BE2C (cell line): ENCODE data around the gene PWP1.

Experiments used
- DNase-seq: peaks from one replicate; pipeline ENCODE4 v3.0.0-alpha.2; 2020
- H3K27me3 ChIP-seq: fragments of 250-450 bp; sonication (Bioruptor Pico); 2 replicates; pipeline ENCODE4 v1.5.1; 2020; ENCODE audit warnings: mild to moderate bottlenecking
- H3K36me3 ChIP-seq: fragments of 250-450 bp; sonication (Bioruptor Pico); 2 replicates; pipeline ENCODE4 v1.5.1; 2020; ENCODE audit warnings: mild to moderate bottlenecking
- H3K4me1 ChIP-seq: fragments of 250-450 bp; sonication (Bioruptor Pico); 2 replicates; pipeline ENCODE4 v1.5.1; 2020
- H3K4me3 ChIP-seq: 2 replicates; pipeline ENCODE4 v1.5.1; 2011; ENCODE audit warnings: low read depth, low read length
- H3K9me3 ChIP-seq: fragments of 250-450 bp; sonication (Bioruptor Pico); 2 replicates; pipeline ENCODE4 v1.5.1; 2020
- CTCF ChIP-seq: IDR thresholded peaks from 2 replicates; pipeline ENCODE4 v1.5.1; 2012; ENCODE audit warnings: mild to moderate bottlenecking, low read depth, low read length

The PWP1 gene

GRCh38 chr12:107760809-107761501 lies 75.4 kb downstream of the PWP1 start, which contains the start of gene PRDM4:
PRDM4 (minus strand) TSS chr12:107761137; CDS start chr12:107760515, 622 bp downstream.
- no peaks in the 10 kb centered on the region for H3K27me3 ChIP-seq
- no peaks in the 10 kb centered on the region; the same call in 1 of the 2 replicates for H3K4me1 ChIP-seq
- no peaks in the 10 kb centered on the region for H3K9me3 ChIP-seq
- TF ChIP-seq CTCF = no peak
- peak within 1 kb of the TSS; percentile 90 for H3K4me3 ChIP-seq
- peak; percentile 96 for DNase-seq
- peaks cover 20% of the 10 kb centered on the region for H3K36me3 ChIP-seq

GRCh38 chr12:107761502-107761904 lies 75.9 kb downstream of the PWP1 start:
- peaks cover 17% of the 10 kb centered on the region for H3K36me3 ChIP-seq
- no peak for TF ChIP-seq CTCF

More at GRCh38 chr12:107761502-107761904, 75.9 kb downstream of the PWP1 start:
- DNase-seq = no peak
- Histone ChIP-seq H3K4me1 (no peaks in the 10 kb centered on the region; the same call in 1 of the 2 replicates), H3K27me3 (no peaks in the 10 kb centered on the region), H3K9me3 (no peaks in the 10 kb centered on the region), H3K4me3 (peak overlapping the region; percentile 90)
